Hematopoietic multipotent progenitor cell treated with erythropoietin and hydrocortisone succinate and interleukin-3 and kit ligand, for 6 days (in vitro differentiated cells): ENCODE measurements around the gene ACADSB.

Experiments
- DNase-seq: peaks from one replicate; pipeline ENCODE4 v3.0.0-alpha.2; 2015

Gene ACADSB

DNA sequence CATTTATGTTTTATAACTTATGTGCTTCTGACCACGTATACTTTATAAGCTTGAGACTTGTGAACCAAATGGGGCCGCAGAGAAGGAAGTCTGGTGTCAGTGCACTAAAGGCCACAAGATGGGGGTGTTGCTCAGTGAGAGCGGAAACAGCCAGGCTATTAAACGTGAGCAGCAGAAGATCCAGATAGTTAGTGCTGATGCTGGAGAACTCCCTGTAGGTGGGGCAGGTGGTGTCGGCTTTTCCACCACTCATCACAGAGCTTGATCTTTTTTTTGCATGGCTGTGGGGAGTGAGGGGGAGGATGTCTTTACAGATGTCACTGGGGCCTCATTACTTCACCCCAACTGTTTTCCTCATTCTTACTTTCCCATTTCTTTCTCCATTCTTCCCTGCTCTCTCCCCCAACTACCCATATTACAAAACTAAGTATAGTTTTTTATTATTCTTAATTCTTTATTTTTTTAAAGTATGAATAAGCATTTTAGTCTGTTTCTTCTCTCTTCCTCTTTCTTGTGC is 34.7 kb downstream of the ACADSB start:
- DNase-seq, result peak; percentile 86

GRCh38 chr10:123044391-123044790 is 35.6 kb downstream of the ACADSB start:
- DNase-seq, result peak; percentile 28

GRCh38 chr10:123045961-123046731 is 37.3 kb downstream of the ACADSB start:
- DNase-seq, result no peak

DNA sequence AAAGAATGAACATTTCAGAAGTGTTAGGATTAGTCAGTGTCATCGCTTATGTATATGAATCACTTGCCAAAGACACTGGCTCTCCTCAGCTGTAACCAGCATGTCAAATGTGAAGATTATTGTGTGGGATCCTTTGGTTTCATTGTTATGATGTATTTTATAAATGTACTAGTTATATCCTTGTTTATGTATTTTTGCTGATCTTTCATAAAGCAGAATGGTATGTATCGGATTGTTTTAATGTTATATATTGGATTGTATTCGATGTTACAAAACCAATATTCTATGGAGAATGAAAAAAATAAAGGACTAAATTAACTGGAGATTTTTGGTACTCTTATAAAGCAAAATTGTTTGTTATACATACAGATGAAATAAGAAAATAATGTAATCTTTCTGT is 49.2 kb downstream of the ACADSB start:
- DNase-seq, result no peak

- DNase-seq, result no peak
Observed at GRCh38 chr10:123061865-123062264, 53.1 kb downstream of the ACADSB start.

- DNase-seq, result no peak
Observed at GRCh38 chr10:123062726-123063125, 53.9 kb downstream of the ACADSB start.

- no peak for DNase-seq
Observed at GRCh38 chr10:123068087-123068853, 59.5 kb downstream of the ACADSB start.

- no peak for DNase-seq
Observed at GRCh38 chr10:123069246-123069986, 60.6 kb downstream of the ACADSB start.

GRCh38 chr10:123073187-123073586 is 64.4 kb downstream of the ACADSB start:
- DNase-seq, result no peak

GRCh38 chr10:123074215-123074614 is 65.4 kb downstream of the ACADSB start:
- DNase-seq, result no peak

GRCh38 chr10:123081896-123082295 is 73.1 kb downstream of the ACADSB start:
- DNase-seq, result no peak

DNA sequence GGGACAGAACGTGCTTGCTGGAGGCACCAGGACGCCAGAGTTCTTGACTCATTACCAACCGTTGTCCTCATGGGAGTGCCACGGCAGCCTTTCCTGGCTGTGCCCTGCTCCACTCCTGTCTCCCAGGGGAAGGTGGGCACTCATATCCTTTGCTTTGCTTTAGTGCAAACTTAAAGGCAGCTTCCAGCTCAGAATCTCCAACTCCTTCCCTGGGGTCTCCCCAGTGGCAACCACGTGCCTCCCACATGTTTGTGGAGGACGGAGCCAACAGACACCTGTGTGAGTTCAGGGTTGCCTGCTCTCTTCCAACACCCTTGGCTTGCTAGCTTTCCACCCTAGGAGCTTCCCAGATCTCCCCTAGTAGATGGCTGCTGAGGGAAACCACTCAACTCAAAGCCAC is 75.0 kb downstream of the ACADSB start:
- no peak for DNase-seq

DNA sequence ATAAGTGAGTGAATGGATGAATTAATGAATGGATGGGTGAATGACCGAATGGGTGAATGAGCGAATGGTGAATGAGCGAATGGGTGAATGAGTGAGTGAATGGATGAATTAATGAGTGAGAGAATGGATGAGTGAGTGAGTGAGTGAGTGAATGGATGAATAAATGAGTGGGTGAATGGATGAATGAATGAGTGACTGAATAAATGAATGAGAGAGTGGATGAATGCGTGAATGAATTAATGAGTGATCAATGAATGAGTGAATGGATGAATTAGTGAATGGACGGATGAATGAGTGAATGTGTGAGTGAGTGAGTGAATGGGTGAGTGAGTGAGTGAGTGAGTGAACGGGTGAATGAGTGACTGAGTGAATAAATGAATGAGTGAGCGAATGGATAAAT is 77.5 kb downstream of the ACADSB start:
- DNase-seq, result no peak

- DNase-seq, result no peak
Observed at GRCh38 chr10:123087348-123087747, 78.5 kb downstream of the ACADSB start.

DNA sequence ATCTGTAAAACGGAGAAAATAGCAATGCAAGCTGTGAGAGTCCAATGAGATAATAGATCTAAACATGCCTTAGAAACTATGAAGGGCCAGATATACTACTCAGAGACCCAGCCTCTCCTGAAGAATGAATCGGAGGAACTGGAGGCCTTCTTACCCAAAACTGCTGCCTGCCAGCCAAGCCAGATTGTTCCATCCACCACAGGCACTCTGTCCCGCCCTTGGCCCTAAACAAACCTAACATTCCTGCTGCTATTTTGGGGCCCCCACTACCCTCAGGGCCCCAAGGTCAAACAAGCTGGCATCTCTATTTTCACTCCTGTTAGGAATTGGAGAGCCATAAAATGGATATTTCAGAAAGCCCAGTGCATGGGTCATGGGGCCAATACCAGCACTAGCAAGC is 79.0 kb downstream of the ACADSB start:
- DNase-seq, result no peak

DNA sequence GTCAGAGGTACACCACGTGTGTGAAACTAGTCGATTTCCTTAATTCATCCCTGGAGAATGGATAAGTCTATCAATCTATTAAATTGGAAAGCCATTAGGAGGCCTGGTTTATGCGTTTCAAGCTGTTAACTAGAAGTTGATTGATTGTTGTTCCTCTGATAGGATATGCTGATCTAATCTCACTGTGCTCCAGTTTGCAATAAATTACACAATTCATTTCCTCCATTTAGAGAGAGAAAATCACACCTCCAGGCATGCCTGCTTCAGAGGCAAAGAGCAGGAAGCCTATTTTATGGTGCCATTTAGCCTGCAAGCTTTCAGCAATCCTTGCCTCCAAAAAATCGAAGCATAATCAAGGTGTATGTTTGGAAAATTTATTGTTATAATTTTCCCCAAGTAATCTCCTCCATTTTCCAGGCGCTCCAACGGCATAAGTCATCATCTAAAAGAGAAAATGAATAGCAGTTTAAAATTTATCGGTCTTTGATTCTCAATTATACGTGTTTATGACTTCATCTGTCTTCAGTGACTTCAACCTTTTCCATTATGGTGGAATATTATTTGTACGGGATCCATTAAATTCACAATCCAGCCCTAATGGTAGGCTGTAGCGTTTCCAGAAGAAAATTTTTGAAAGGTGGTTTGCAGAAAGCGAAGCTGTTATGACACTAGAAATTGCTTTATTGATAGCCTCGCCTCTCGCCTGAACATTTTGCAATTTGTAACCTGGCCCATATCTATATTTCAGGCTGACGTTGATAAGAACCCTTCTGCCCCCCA is 84.0 kb downstream of the ACADSB start:
- DNase-seq, result no peak

- DNase-seq, result no peak
Observed at GRCh38 chr10:123093489-123093888, 84.7 kb downstream of the ACADSB start.

DNA sequence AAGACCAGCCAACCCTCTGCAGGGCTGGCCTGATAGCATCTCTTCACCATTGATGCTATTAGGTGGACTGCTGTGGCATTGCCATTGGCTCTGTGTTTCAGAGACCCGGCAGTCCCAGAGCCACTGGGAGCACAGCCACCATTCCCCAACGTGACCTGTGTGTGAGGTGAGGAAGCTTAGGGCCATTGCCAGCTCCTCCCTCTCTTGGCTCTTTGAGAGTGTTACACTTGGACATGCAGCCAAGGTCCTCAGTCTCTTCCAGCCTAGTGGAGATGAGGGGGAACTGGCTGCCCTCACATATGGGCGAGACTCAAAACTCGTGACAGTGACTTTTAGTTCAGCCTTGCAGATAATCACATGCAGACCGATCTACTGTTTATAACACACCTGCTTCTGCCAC is 87.6 kb downstream of the ACADSB start:
- DNase-seq, result no peak

DNA sequence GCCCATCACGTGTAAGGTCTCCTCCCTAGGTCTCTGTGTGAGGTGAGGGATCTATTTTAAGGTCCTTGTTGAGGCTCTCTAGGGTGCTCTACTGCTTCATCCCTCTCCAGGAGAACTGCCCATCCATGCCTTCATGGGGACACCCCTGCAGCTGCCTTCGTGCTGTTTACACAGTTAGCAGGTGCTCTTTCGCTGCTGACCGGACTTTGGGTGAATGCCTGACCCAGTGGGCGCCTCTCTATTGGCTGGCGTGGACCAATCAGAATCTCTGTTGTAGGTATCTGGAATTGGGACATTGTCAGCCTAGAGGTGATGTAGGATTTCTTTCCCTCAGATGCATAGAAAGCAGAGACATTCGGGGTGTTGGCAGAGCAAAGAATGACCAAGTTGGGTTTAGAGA is 88.2 kb downstream of the ACADSB start:
- no peak for DNase-seq

DNA sequence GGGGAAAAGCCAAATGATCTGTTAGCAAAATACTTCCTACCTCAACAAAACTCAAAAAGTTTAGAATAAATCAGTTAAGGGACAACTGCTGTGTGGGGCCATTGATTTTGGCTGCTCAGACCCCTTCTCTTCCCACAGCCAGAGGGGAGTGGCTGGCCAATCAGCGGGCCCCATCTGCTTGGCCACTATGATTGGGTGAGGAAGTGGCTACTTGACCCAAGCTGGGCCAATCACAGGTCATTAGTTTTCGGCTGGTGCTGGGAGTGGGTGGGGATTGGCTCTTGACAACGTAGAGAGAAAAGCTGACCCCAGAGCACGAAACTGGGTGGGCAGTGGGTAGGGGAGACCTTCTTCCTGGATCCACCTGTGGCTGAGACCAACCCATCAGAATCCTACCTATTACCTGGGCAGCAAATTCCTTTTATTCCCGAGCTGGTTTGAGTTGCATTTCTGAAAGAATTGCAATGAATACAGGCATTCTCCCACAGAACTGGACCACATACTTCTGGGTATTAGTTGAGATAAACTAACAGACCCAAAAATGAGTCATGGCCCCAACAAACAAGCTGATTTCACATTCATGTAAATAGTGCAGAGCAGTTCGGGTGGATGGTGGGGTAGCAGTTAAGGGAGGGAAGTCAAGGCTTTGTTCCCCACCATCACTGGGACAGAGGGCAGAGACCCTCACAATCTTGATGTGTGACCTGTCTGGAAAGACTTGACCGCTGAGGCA is 91.4 kb downstream of the ACADSB start:
- DNase-seq, result no peak

DNA sequence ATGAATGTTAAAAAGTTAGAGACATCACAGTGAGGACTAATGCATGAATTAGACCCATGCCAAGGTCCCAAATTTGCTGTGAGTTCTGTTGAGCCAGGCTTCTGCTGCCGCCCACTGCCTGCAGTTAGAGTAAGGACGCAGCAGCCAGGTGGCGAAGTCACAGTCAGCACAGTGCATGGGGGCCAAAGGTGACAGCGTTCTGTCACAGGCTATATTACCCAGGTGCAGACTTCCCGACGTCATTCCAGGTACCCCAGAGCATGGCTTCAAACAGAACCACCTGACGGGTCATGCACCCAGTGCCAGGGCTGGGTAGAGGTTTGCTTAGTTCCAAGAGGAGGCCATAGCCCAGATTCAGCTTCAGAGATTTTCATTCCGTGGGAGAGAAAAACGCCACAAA is 93.1 kb downstream of the ACADSB start:
- DNase-seq, result no peak

DNA sequence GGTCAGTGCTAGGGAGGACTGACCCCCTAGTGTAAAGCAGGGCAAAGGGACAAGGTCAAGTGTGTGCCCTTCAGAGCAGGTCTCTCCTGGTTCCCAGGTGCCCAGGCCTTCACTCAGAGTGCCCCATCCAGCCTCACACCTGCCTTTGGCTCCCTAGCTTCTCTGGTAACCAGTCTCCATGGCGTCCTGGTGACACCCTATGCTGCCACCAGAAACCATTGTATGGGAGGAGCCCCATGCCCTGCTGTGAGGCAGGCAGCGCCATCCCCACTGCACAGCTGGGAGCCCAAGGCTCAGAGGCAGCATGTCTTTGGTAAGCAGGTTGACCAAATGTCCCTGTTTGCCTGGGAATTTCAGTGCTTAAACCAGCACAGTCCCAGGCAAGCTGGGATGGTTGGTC is 93.9 kb downstream of the ACADSB start:
- no peak for DNase-seq
